GM19193 (cell line): ENCODE measurements around the gene CASP8AP2.

Experiments
- POLR2A ChIP-seq: IDR thresholded peaks from 4 replicates; pipeline ENCODE4 v1.6.1; 2011; ENCODE audit not compliant: insufficient read depth, insufficient read length; ENCODE audit errors: extremely low read depth

CASP8AP2 gene

DNA sequence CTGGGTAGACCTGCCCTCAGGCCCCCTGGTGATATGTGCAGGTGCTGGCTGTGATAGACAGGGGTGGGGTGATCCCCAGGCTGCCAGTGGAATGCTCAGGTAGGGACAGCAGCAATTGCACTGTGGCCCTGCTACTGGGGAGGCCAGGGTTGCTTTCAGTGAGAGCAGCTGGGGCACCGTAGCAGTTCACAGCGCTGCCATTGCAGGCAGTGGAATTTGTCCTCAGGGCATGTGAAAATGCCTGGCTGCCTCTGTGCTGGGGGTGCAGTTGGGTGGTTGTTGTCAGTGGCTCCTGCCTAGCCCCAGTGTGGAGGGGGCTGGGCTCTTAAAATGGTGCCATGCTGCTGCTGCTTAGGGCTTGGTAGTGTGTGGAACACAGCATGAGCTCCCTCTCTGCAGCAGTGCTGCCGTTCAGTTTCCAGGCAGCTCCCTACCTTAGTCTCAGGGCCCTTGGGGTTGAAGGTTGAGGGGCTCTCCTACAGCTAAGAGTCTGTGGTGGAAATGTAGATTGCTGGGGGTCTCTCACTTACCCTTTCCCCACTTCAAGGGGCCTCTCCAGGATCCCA is 88.2 kb downstream of the CASP8AP2 start:
- TF ChIP-seq POLR2A = no peak
